Rectal smooth muscle tissue (tissue), 1 donor: ENCODE results near the gene RFX6.

ENCODE experiments used
- H3K27ac ChIP-seq: one replicate; pipeline ENCODE4 v1.7.0; 2013; ENCODE audit warnings: low read depth, low read length, inconsistent platforms
- H3K27me3 ChIP-seq: one replicate; pipeline ENCODE4 v1.7.0; 2013; ENCODE audit warnings: low read length; ENCODE audit not compliant: control insufficient read depth, insufficient read depth
- H3K36me3 ChIP-seq: one replicate; pipeline ENCODE4 v1.7.0; 2013; ENCODE audit warnings: low read length; ENCODE audit not compliant: control insufficient read depth, insufficient read depth
- H3K4me1 ChIP-seq: one replicate; pipeline ENCODE4 v1.7.0; 2013; ENCODE audit warnings: low read length; ENCODE audit not compliant: control insufficient read depth, insufficient read depth
- H3K4me3 ChIP-seq: one replicate; pipeline ENCODE4 v1.7.0; 2013; ENCODE audit warnings: low read length
- H3K9ac ChIP-seq: one replicate; pipeline ENCODE4 v1.7.0; 2013; ENCODE audit warnings: low read length

Gene RFX6

GRCh38 chr6:116872771-116873170 lies 4.3 kb upstream of the RFX6 start:
- Histone ChIP-seq H3K4me1 (no peaks in the 10 kb centered on the region), H3K27me3 (peaks cover 7% of the 10 kb centered on the region), H3K36me3 (no peaks in the 10 kb centered on the region), H3K4me3 (no peak overlapping the region), H3K9ac (no peak overlapping the region), H3K27ac (no peak overlapping the region)

GRCh38 chr6:116876107-116876506 lies 935 bp upstream of the RFX6 start:
- Histone ChIP-seq H3K36me3 (no peaks in the 10 kb centered on the region), H3K9ac (no peak overlapping the region), H3K4me3 (no peak overlapping the region), H3K27ac (no peak overlapping the region), H3K27me3 (peaks cover 8% of the 10 kb centered on the region), H3K4me1 (no peaks in the 10 kb centered on the region)

GRCh38 chr6:116877743-116878142 lies 701 bp downstream of the RFX6 start:
- H3K4me1 ChIP-seq = no peaks in the 10 kb centered on the region
- peaks cover 8% of the 10 kb centered on the region for H3K27me3 ChIP-seq
- no peak overlapping the region for H3K4me3 ChIP-seq
- no peak overlapping the region for H3K27ac ChIP-seq
- no peaks in the 10 kb centered on the region for H3K36me3 ChIP-seq
- H3K9ac ChIP-seq = no peak overlapping the region

GRCh38 chr6:116881236-116881635 lies 4.2 kb downstream of the RFX6 start:
- no peak overlapping the region for H3K9ac ChIP-seq
- H3K4me3 ChIP-seq = no peak overlapping the region
- no peak overlapping the region for H3K27ac ChIP-seq
- H3K27me3 ChIP-seq = peaks cover 5% of the 10 kb centered on the region
- no peaks in the 10 kb centered on the region for H3K36me3 ChIP-seq
- H3K4me1 ChIP-seq = no peaks in the 10 kb centered on the region

GRCh38 chr6:116883005-116883404 lies 6.0 kb downstream of the RFX6 start:
- no peak overlapping the region for H3K4me3 ChIP-seq
- no peak overlapping the region for H3K9ac ChIP-seq
- no peaks in the 10 kb centered on the region for H3K36me3 ChIP-seq
- H3K27ac ChIP-seq = no peak overlapping the region
- no peaks in the 10 kb centered on the region for H3K27me3 ChIP-seq
- no peaks in the 10 kb centered on the region for H3K4me1 ChIP-seq

GRCh38 chr6:116884530-116884929 lies 7.5 kb downstream of the RFX6 start:
- Histone ChIP-seq H3K4me1 (no peaks in the 10 kb centered on the region), H3K27ac (no peak overlapping the region), H3K27me3 (no peaks in the 10 kb centered on the region), H3K4me3 (no peak overlapping the region), H3K9ac (no peak overlapping the region), H3K36me3 (no peaks in the 10 kb centered on the region)

GRCh38 chr6:116887168-116887567 lies 10.1 kb downstream of the RFX6 start:
- Histone ChIP-seq H3K27ac (no peak overlapping the region), H3K9ac (no peak overlapping the region), H3K27me3 (no peaks in the 10 kb centered on the region), H3K4me3 (no peak overlapping the region), H3K4me1 (no peaks in the 10 kb centered on the region), H3K36me3 (no peaks in the 10 kb centered on the region)

GRCh38 chr6:116887894-116888293 lies 10.9 kb downstream of the RFX6 start:
- no peaks in the 10 kb centered on the region for H3K4me1 ChIP-seq
- no peak overlapping the region for H3K4me3 ChIP-seq
- no peak overlapping the region for H3K9ac ChIP-seq
- no peaks in the 10 kb centered on the region for H3K36me3 ChIP-seq
- no peaks in the 10 kb centered on the region for H3K27me3 ChIP-seq
- no peak overlapping the region for H3K27ac ChIP-seq

- Histone ChIP-seq H3K9ac (no peak overlapping the region), H3K4me1 (no peaks in the 10 kb centered on the region), H3K36me3 (no peaks in the 10 kb centered on the region), H3K27me3 (no peaks in the 10 kb centered on the region), H3K27ac (no peak overlapping the region), H3K4me3 (no peak overlapping the region)
Observed at GRCh38 chr6:116888732-116889360, 11.8 kb downstream of the RFX6 start.

GRCh38 chr6:116894669-116895068 lies 17.6 kb downstream of the RFX6 start:
- Histone ChIP-seq H3K36me3 (no peaks in the 10 kb centered on the region), H3K27me3 (no peaks in the 10 kb centered on the region), H3K4me1 (no peaks in the 10 kb centered on the region), H3K27ac (no peak overlapping the region), H3K4me3 (no peak overlapping the region), H3K9ac (no peak overlapping the region)

GRCh38 chr6:116895935-116896334 lies 18.9 kb downstream of the RFX6 start:
- Histone ChIP-seq H3K4me1 (no peaks in the 10 kb centered on the region), H3K27ac (no peak overlapping the region), H3K4me3 (no peak overlapping the region), H3K27me3 (no peaks in the 10 kb centered on the region), H3K36me3 (no peaks in the 10 kb centered on the region), H3K9ac (no peak overlapping the region)

GRCh38 chr6:116902634-116903033 lies 25.6 kb downstream of the RFX6 start:
- no peaks in the 10 kb centered on the region for H3K4me1 ChIP-seq
- no peaks in the 10 kb centered on the region for H3K36me3 ChIP-seq
- H3K27me3 ChIP-seq = no peaks in the 10 kb centered on the region
- H3K27ac ChIP-seq = no peak overlapping the region
- H3K4me3 ChIP-seq = no peak overlapping the region
- H3K9ac ChIP-seq = no peak overlapping the region

GRCh38 chr6:116922853-116923548 lies 46.0 kb downstream of the RFX6 start:
- Histone ChIP-seq H3K27ac (no peak overlapping the region), H3K4me3 (no peak overlapping the region), H3K27me3 (no peaks in the 10 kb centered on the region), H3K9ac (no peak overlapping the region), H3K4me1 (no peaks in the 10 kb centered on the region), H3K36me3 (no peaks in the 10 kb centered on the region)
